K562 (cell line): Measurements from ENCODE around the gene ALDH7A1. TPM values are rescaled to one million over a fixed set of nuclear protein-coding genes. Genes with fewer than 3 reads are reported as not detected.

ENCODE experiments used
- ATAC-seq: fragments of 200-7000 bp; cut with Tn5 transposase; 3 replicates; pipeline ENCODE4 v1.9.1; 2020; ENCODE audit warnings: moderate library complexity
- BruUV-seq: library from RNA; stranded (reverse); fragments of 400-500 nt; replicated peaks from 2 replicates; lab custom pipeline; 2021; lab: Mats Ljungman, UMichigan
- CTCF ChIA-PET: fragments of 300-600 bp; formaldehyde crosslinking; extraction: SDS; loops from one replicate; lab custom pipeline; 2021; ENCODE audit warnings: low intra/inter-chr PET ratio; lab: Yijun Ruan, JAX
- POLR2A ChIA-PET: fragments of 300-600, 350-650 bp; sonication (Branson Sonifier 250); formaldehyde crosslinking; extraction: SDS; loops from one replicate; lab custom pipeline; 2021; ENCODE audit warnings: antibody characterized with exemption, inconsistent platforms; lab: Yijun Ruan, JAX
- DNase-seq, 4 experiments: peaks; one replicate each; pipeline versions ENCODE4 v3.0.0 to v3.0.0-alpha.2; 2011 to 2018; ENCODE audit warnings: low spot score in 3 of 4, mixed read lengths in 3 of 4; ENCODE audit errors: extremely low read depth in 1 of 4
- FAIRE-seq: peaks from 2 replicates; lab custom pipeline; 2011; peaks lifted over from hg19 to GRCh38; lab: Jason Lieb, UNC
- H2AFZ ChIP-seq: 2 replicates; pipeline ENCODE4 v1.6.0; 2011; ENCODE audit warnings: low read depth, low read length, control low read depth, inconsistent platforms
- H3K27ac ChIP-seq: fragments of 200-600 bp; 3 replicates; pipeline ENCODE4 v1.8.0; 2011; ENCODE audit warnings: low read depth, mild to moderate bottlenecking, control low read depth, inconsistent platforms, low read length, moderate library complexity, mixed read lengths; ENCODE audit errors: extremely low read depth
- H3K27me3 ChIP-seq, 2 experiments: fragments of 300-600 bp in 1 of 2; 2 replicates in 1 of 2; 3 replicates in 1 of 2; pipeline versions ENCODE4 v1.6.0 to v1.8.0; 2011; ENCODE audit warnings: inconsistent platforms in 2 of 2, low read length in 2 of 2, mild to moderate bottlenecking in 1 of 2, mixed read lengths in 1 of 2, moderate library complexity in 1 of 2; ENCODE audit not compliant: control insufficient read depth in 2 of 2, insufficient read depth in 2 of 2
- H3K36me3 ChIP-seq: fragments of 300-600 bp; 3 replicates; pipeline ENCODE4 v1.8.0; 2011; ENCODE audit warnings: mild to moderate bottlenecking, low read length, inconsistent platforms; ENCODE audit not compliant: control insufficient read depth, insufficient read depth
- H3K4me1 ChIP-seq, 2 experiments: fragments of 200-600 bp in 1 of 2; replicated peaks in 1 of 2; 2 replicates in 1 of 2; 3 replicates in 1 of 2; pipeline versions ENCODE4 v1.5.1 to v1.8.0; 2011; ENCODE audit warnings: inconsistent platforms in 2 of 2, low read length in 2 of 2, mild to moderate bottlenecking in 1 of 2, mixed read lengths in 1 of 2, moderate library complexity in 1 of 2; ENCODE audit not compliant: control insufficient read depth in 2 of 2, insufficient read depth in 2 of 2
- H3K4me2 ChIP-seq: 2 replicates; pipeline ENCODE4 v1.6.1; 2011; ENCODE audit warnings: low read length, control low read depth, inconsistent platforms, mixed read lengths; ENCODE audit not compliant: insufficient read depth
- H3K4me3 ChIP-seq: fragments of 200-600 bp; sonication (generic), shearing (Covaris generic); 2 replicates; pipeline ENCODE4 v1.5.1; 2016; ENCODE audit warnings: control low read depth, inconsistent platforms
- H3K79me2 ChIP-seq: fragments of 200-600 bp; 3 replicates; pipeline ENCODE4 v1.8.0; 2011; ENCODE audit warnings: low read length, inconsistent platforms; ENCODE audit not compliant: control insufficient read depth, insufficient read depth
- H3K9ac ChIP-seq, 2 experiments: 2 replicates each; pipeline versions ENCODE4 v1.6.0 to v1.6.1; 2011; ENCODE audit warnings: low read depth in 2 of 2, low read length in 2 of 2, control low read depth in 1 of 2, inconsistent platforms in 1 of 2, mild to moderate bottlenecking in 1 of 2, mixed read lengths in 1 of 2; ENCODE audit not compliant: insufficient read depth in 1 of 2
- H3K9me1 ChIP-seq: one replicate; pipeline ENCODE4 v1.6.0; 2011; ENCODE audit warnings: inconsistent platforms, mild to moderate bottlenecking, low read length, moderate library complexity; ENCODE audit not compliant: control insufficient read depth, insufficient read depth
- H3K9me3 ChIP-seq: replicated peaks from 2 replicates; pipeline ENCODE4 v1.5.1; 2011; ENCODE audit warnings: low read depth, low read length, inconsistent platforms; ENCODE audit not compliant: control insufficient read depth, insufficient read depth
- H4K20me1 ChIP-seq: replicated peaks from 2 replicates; pipeline ENCODE4 v1.6.1; 2011; ENCODE audit warnings: low read length, inconsistent platforms, mixed read lengths; ENCODE audit not compliant: control insufficient read depth, insufficient read depth
- BRF1 ChIP-seq: IDR thresholded peaks from 3 replicates; pipeline ENCODE4 v1.6.1; 2011; ENCODE audit warnings: borderline replicate concordance, mild to moderate bottlenecking; ENCODE audit not compliant: insufficient read length; ENCODE audit errors: extremely low read depth
- CAMTA2 ChIP-seq: fragments of 250-450 bp; sonication (Bioruptor Pico); conservative IDR thresholded peaks from 2 replicates; pipeline ENCODE4 v1.5.1; 2022
- CBFB ChIP-seq: sonication (generic); formaldehyde crosslinking; IDR thresholded peaks from 2 replicates; pipeline ENCODE4 v1.4.0; 2020; ENCODE audit warnings: mild to moderate bottlenecking, missing genetic modification reagents
- CBX1 ChIP-seq: sonication (generic); IDR thresholded peaks from 2 replicates; pipeline ENCODE4 v1.6.1; 2016; ENCODE audit warnings: antibody characterized with exemption, low read depth, mild to moderate bottlenecking
- CBX3 ChIP-seq, 2 experiments: IDR thresholded peaks; 1 replicate in 1 of 2; 2 replicates in 1 of 2; pipeline ENCODE4 v1.6.1; 2012; ENCODE audit warnings: inconsistent platforms in 2 of 2, low read length in 2 of 2, borderline replicate concordance in 1 of 2, control low read depth in 1 of 2
- CC2D1A ChIP-seq: fragments of 450-650 bp; IDR thresholded peaks from 2 replicates; pipeline ENCODE4 v1.6.1; 2017; ENCODE audit warnings: mild to moderate bottlenecking
- CEBPB ChIP-seq: fragments of 450-650 bp; IDR thresholded peaks from 2 replicates; pipeline ENCODE4 v1.6.1; 2016; ENCODE audit warnings: missing genetic modification characterization, missing compliant biosample characterization
- CHD2 ChIP-seq: IDR thresholded peaks from 2 replicates; pipeline ENCODE4 v1.6.1; 2011; ENCODE audit warnings: low read depth, low read length
- HMGN3 ChIP-seq: IDR thresholded peaks from 2 replicates; pipeline ENCODE4 v1.6.1; 2011; ENCODE audit warnings: borderline replicate concordance, low read depth, mild to moderate bottlenecking, mixed read lengths, low read length; ENCODE audit not compliant: insufficient read length; ENCODE audit errors: extremely low read depth
- LARP7 ChIP-seq: fragments of 450-650 bp; IDR thresholded peaks from 2 replicates; pipeline ENCODE4 v1.6.1; 2016
- MECOM ChIP-seq: fragments of 250-450 bp; sonication (Bioruptor Pico); IDR thresholded peaks from 2 replicates; pipeline ENCODE4 v1.8.0; 2022; ENCODE audit warnings: inconsistent platforms
- MEF2D ChIP-seq: conservative IDR thresholded peaks from 2 replicates; pipeline ENCODE4 v1.6.1; 2016; ENCODE audit warnings: low read depth, missing genetic modification characterization, missing compliant biosample characterization
- NFE2L1 ChIP-seq: fragments of 450-650 bp; IDR thresholded peaks from 2 replicates; pipeline ENCODE4 v1.6.1; 2016; ENCODE audit warnings: missing genetic modification characterization, low read depth, mild to moderate bottlenecking, missing compliant biosample characterization, moderate library complexity, borderline replicate concordance
- PHF21A ChIP-seq: fragments of 450-650 bp; IDR thresholded peaks from 2 replicates; pipeline ENCODE4 v1.6.1; 2017; ENCODE audit warnings: low read depth, borderline replicate concordance
- PTRF ChIP-seq: fragments of 450-650 bp; IDR thresholded peaks from 2 replicates; pipeline ENCODE4 v1.6.1; 2016; ENCODE audit warnings: mild to moderate bottlenecking, missing genetic modification characterization, missing compliant biosample characterization
- RCOR1 ChIP-seq, 2 experiments: IDR thresholded peaks; 2 replicates each; pipeline ENCODE4 v1.6.1; 2012; ENCODE audit warnings: low read depth in 2 of 2, low read length in 2 of 2, borderline replicate concordance in 1 of 2, improper control_type of control experiment in 1 of 2
- SREBF2 ChIP-seq: sonication (generic); formaldehyde crosslinking; IDR thresholded peaks from 2 replicates; pipeline ENCODE4 v1.4.0; 2020; ENCODE audit warnings: mild to moderate bottlenecking, missing genetic modification reagents
- ZFP1 ChIP-seq: fragments of 450-650 bp; formaldehyde crosslinking; IDR thresholded peaks from 2 replicates; pipeline ENCODE4 v1.4.0; 2020; ENCODE audit warnings: mild to moderate bottlenecking, mixed read lengths
- ZNF561 ChIP-seq: fragments of 450-650 bp; formaldehyde crosslinking; conservative IDR thresholded peaks from 2 replicates; pipeline ENCODE4 v1.4.0; 2020; ENCODE audit warnings: mild to moderate bottlenecking, moderate library complexity
- ZNF644 ChIP-seq: fragments of 200-800 bp; sonication (Bioruptor generic); IDR thresholded peaks from 2 replicates; pipeline ENCODE4 v1.6.1; 2016; ENCODE audit warnings: low read depth, missing genetic modification characterization, missing compliant biosample characterization
- in situ Hi-C: fragments of 300-500 bp; cut with MboI; formaldehyde crosslinking; loops from 4 replicates; pipeline ENCODE4 v1.15.0; 2018; ENCODE audit warnings: inconsistent platforms, mixed read lengths
- intact Hi-C: fragments of 100-400 bp; cut with micrococcal nuclease; formaldehyde crosslinking; loops from 2 replicates; pipeline ENCODE4 v1.14.2; 2022
- polyA plus RNA-seq, 8 experiments: library from polyadenylated mRNA; depleted of rRNA in 4 of 8; stranded (reverse) in 5 of 8; unstranded in 3 of 8; fragments of >200 nt; fragmentation: Nextera tagmentation in 2 of 8; fragmentation: Illumina TruSeq in 1 of 8; extraction: Ambion mirVana in 2 of 8; extraction: Trizol in 1 of 8; gene quantifications; 2 replicates each; pipeline versions ENCODE4 v1.2.1 to v1.2.3, GENCODE V29; 2011 to 2014; ENCODE audit warnings: inconsistent platforms in 1 of 8, missing spikeins in 1 of 8
- total RNA-seq, 7 experiments: library from RNA; depleted of rRNA in 6 of 7; stranded (reverse); fragments of >200 nt in 6 of 7; fragmentation: Illumina TruSeq in 2 of 7; extraction: Trizol in 2 of 7; gene quantifications; 2 replicates each; pipeline versions ENCODE4 v1.2.1 to v1.2.3, GENCODE V29; 2011 to 2021; ENCODE audit warnings: low replicate concordance in 1 of 7
- TF ChIP-seq, protein P1 (sequence below): fragments of 250-450 bp; sonication (Bioruptor Pico); IDR thresholded peaks from 2 replicates; pipeline ENCODE4 v1.4.0; 2020; ENCODE audit warnings: mild to moderate bottlenecking
- TF ChIP-seq, protein P2 (sequence below): conservative IDR thresholded peaks from 2 replicates; pipeline ENCODE4 v1.6.1; 2011; ENCODE audit warnings: low read depth, mild to moderate bottlenecking, low read length; ENCODE audit not compliant: control insufficient read depth
- TF ChIP-seq, protein P3 (sequence below): sonication (generic); formaldehyde crosslinking; IDR thresholded peaks from 2 replicates; pipeline ENCODE4 v1.8.0; 2022; ENCODE audit warnings: missing genetic modification reagents, mild to moderate bottlenecking, borderline replicate concordance

ALDH7A1 gene
- total and polyA plus RNA-seq, 9 of the 15 experiments (the other 6 are each of a cell fraction or from before 2014, with no cell fraction given), result 0.04 to 0.49 TPM; not detected in 7

DNA sequence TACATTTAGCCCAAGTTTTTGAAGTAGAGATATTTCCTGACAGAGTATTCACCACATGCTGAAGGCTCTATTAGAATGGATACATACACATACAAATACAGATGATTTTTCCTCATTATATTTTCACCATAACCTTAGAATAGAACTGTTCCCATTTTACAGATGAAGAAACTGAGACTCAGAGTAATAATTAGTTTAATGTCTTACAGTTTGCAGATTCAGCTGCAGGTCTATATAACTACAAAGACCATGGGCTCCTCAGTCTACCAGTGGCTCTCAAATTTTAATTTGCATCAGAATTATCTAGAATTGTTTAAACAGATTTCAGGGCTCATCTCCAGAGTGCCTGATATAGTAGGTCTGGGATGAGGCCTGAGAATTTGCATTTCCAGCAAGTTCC, 107.4 kb downstream of the ALDH7A1 start:
- CTCF ChIA-PET, result no interaction called here
- in situ Hi-C loops, result no loop called here
- H3K27me3 ChIP-seq, result no peaks in the 10 kb centered on the region
- no peaks in the 10 kb centered on the region for H3K36me3 ChIP-seq
- no peak overlapping the region for H3K9ac ChIP-seq
- no peak overlapping the region for H3K4me3 ChIP-seq
- H3K9me3 ChIP-seq, result no peaks in the 10 kb centered on the region
- no peaks in the 10 kb centered on the region for H3K9me1 ChIP-seq
- no peaks in the 10 kb centered on the region for H4K20me1 ChIP-seq
- DNase-seq, result no peak
- no peak overlapping the region for H3K27ac ChIP-seq
- intact Hi-C loops, result no loop called here
- ATAC-seq, result no peak
- no peaks in the 10 kb centered on the region for H3K79me2 ChIP-seq
- no peak overlapping the region for H3K4me2 ChIP-seq
- no TSS peak for BruUV-seq
- POLR2A ChIA-PET, result interaction anchor here (1.4 kb wide), 1 partner anchor 25 kb away, joined by 3 read pairs; no protein-coding TSS in a partner anchor
- peaks cover 0 to 3% of the 10 kb centered on the region in 2 experiments; a peak in 1 of 5 replicates for H3K4me1 ChIP-seq
- FAIRE-seq, result no peak
- H2AFZ ChIP-seq, result no peak overlapping the region
- TF ChIP-seq, protein P1, sequence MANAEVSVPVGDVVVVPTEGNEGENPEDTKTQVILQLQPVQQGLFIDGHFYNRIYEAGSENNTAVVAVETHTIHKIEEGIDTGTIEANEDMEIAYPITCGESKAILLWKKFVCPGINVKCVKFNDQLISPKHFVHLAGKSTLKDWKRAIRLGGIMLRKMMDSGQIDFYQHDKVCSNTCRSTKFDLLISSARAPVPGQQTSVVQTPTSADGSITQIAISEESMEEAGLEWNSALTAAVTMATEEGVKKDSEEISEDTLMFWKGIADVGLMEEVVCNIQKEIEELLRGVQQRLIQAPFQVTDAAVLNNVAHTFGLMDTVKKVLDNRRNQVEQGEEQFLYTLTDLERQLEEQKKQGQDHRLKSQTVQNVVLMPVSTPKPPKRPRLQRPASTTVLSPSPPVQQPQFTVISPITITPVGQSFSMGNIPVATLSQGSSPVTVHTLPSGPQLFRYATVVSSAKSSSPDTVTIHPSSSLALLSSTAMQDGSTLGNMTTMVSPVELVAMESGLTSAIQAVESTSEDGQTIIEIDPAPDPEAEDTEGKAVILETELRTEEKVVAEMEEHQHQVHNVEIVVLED (CRISPR knock-in tag), result no peak
- TF ChIP-seq CAMTA2 (CRISPR knock-in tag) (no peak), HMGN3 (no peak), RCOR1 (IDR thresholded peaks at IDR 0.05; ENCODE audit: borderline replicate concordance in 1 of 2, low read depth in 2 of 2, low read length in 2 of 2) (peak in 1 of 2 experiments; percentile 33; a peak in 1 of 4 replicates), CBX3 (IDR thresholded peaks at IDR 0.05; ENCODE audit: borderline replicate concordance in 1 of 2, low read length in 2 of 2) (peak in 1 of 2 experiments; percentile 64; a peak in 1 of 3 replicates), CEBPB (tag) (no peak), LARP7 (no peak), CHD2 (no peak), CC2D1A (no peak), ZNF561 (no peak), CBX1 (no peak), PTRF (no peak), MECOM (CRISPR knock-in tag) (no peak), SREBF2 (no peak), NFE2L1 (tag) (no peak), ZNF644 (tag) (no peak), MEF2D (tag) (no peak), PHF21A (no peak), CBFB (no peak), BRF1 (no peak), ZFP1 (CRISPR knock-in tag) (no peak)
- TF ChIP-seq, protein P2, sequence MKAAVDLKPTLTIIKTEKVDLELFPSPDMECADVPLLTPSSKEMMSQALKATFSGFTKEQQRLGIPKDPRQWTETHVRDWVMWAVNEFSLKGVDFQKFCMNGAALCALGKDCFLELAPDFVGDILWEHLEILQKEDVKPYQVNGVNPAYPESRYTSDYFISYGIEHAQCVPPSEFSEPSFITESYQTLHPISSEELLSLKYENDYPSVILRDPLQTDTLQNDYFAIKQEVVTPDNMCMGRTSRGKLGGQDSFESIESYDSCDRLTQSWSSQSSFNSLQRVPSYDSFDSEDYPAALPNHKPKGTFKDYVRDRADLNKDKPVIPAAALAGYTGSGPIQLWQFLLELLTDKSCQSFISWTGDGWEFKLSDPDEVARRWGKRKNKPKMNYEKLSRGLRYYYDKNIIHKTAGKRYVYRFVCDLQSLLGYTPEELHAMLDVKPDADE, result no peak
- TF ChIP-seq, protein P3, sequence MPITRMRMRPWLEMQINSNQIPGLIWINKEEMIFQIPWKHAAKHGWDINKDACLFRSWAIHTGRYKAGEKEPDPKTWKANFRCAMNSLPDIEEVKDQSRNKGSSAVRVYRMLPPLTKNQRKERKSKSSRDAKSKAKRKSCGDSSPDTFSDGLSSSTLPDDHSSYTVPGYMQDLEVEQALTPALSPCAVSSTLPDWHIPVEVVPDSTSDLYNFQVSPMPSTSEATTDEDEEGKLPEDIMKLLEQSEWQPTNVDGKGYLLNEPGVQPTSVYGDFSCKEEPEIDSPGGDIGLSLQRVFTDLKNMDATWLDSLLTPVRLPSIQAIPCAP (CRISPR knock-in tag), result no peak
